ENCODE results near the gene PTPRQ. TPM values are rescaled to one million over a fixed set of nuclear protein-coding genes. Genes with fewer than 3 reads are reported as not detected.

The PTPRQ gene
- total and polyA plus RNA-seq, 2 of the 8 experiments (the other 6 are each of a cell fraction or from before 2014, with no cell fraction given): not detected

DNA sequence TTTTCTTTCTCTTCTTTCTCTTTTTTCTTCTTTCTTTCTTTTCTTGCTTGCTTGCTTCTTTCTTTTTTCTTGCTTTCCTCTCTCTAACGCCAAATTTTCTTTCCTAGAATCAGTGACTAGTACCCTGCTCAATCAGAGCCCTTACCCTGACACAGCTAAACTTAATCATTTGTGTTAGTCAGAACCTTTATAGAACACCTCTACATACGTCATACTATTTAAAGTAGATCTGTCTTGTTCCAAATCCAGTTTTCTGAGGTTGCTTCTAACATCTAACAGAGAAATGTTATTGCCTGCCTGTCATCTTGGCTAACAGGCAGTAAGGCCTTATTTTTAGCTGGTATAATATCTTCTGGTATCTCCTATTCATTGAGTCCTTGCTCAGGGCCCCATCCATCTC, 197.9 kb downstream of the PTPRQ start (continued):
- TF ChIP-seq, protein P1, sequence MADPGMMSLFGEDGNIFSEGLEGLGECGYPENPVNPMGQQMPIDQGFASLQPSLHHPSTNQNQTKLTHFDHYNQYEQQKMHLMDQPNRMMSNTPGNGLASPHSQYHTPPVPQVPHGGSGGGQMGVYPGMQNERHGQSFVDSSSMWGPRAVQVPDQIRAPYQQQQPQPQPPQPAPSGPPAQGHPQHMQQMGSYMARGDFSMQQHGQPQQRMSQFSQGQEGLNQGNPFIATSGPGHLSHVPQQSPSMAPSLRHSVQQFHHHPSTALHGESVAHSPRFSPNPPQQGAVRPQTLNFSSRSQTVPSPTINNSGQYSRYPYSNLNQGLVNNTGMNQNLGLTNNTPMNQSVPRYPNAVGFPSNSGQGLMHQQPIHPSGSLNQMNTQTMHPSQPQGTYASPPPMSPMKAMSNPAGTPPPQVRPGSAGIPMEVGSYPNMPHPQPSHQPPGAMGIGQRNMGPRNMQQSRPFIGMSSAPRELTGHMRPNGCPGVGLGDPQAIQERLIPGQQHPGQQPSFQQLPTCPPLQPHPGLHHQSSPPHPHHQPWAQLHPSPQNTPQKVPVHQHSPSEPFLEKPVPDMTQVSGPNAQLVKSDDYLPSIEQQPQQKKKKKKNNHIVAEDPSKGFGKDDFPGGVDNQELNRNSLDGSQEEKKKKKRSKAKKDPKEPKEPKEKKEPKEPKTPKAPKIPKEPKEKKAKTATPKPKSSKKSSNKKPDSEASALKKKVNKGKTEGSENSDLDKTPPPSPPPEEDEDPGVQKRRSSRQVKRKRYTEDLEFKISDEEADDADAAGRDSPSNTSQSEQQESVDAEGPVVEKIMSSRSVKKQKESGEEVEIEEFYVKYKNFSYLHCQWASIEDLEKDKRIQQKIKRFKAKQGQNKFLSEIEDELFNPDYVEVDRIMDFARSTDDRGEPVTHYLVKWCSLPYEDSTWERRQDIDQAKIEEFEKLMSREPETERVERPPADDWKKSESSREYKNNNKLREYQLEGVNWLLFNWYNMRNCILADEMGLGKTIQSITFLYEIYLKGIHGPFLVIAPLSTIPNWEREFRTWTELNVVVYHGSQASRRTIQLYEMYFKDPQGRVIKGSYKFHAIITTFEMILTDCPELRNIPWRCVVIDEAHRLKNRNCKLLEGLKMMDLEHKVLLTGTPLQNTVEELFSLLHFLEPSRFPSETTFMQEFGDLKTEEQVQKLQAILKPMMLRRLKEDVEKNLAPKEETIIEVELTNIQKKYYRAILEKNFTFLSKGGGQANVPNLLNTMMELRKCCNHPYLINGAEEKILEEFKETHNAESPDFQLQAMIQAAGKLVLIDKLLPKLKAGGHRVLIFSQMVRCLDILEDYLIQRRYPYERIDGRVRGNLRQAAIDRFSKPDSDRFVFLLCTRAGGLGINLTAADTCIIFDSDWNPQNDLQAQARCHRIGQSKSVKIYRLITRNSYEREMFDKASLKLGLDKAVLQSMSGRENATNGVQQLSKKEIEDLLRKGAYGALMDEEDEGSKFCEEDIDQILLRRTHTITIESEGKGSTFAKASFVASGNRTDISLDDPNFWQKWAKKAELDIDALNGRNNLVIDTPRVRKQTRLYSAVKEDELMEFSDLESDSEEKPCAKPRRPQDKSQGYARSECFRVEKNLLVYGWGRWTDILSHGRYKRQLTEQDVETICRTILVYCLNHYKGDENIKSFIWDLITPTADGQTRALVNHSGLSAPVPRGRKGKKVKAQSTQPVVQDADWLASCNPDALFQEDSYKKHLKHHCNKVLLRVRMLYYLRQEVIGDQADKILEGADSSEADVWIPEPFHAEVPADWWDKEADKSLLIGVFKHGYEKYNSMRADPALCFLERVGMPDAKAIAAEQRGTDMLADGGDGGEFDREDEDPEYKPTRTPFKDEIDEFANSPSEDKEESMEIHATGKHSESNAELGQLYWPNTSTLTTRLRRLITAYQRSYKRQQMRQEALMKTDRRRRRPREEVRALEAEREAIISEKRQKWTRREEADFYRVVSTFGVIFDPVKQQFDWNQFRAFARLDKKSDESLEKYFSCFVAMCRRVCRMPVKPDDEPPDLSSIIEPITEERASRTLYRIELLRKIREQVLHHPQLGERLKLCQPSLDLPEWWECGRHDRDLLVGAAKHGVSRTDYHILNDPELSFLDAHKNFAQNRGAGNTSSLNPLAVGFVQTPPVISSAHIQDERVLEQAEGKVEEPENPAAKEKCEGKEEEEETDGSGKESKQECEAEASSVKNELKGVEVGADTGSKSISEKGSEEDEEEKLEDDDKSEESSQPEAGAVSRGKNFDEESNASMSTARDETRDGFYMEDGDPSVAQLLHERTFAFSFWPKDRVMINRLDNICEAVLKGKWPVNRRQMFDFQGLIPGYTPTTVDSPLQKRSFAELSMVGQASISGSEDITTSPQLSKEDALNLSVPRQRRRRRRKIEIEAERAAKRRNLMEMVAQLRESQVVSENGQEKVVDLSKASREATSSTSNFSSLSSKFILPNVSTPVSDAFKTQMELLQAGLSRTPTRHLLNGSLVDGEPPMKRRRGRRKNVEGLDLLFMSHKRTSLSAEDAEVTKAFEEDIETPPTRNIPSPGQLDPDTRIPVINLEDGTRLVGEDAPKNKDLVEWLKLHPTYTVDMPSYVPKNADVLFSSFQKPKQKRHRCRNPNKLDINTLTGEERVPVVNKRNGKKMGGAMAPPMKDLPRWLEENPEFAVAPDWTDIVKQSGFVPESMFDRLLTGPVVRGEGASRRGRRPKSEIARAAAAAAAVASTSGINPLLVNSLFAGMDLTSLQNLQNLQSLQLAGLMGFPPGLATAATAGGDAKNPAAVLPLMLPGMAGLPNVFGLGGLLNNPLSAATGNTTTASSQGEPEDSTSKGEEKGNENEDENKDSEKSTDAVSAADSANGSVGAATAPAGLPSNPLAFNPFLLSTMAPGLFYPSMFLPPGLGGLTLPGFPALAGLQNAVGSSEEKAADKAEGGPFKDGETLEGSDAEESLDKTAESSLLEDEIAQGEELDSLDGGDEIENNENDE (IDR thresholded peaks at IDR 0.05; ENCODE audit: insufficient replicate concordance, low read length): no peak
- TF ChIP-seq HDAC6 (IDR thresholded peaks at IDR 0.05; ENCODE audit: low read depth, low read length): no peak
- no peak for TF ChIP-seq CHD1 (IDR thresholded peaks at IDR 0.05; ENCODE audit: low read depth, low read length)
- no peak for TF ChIP-seq TAF7 (optimal IDR thresholded peaks at IDR 0.05; ENCODE audit: borderline replicate concordance, low read depth, low read length)
- TF ChIP-seq EP300 (IDR thresholded peaks at IDR 0.05; ENCODE audit: borderline replicate concordance in 1 of 2, low read depth in 2 of 2, low read length in 2 of 2): no peak
- no peak for TF ChIP-seq TAF1 (IDR thresholded peaks at IDR 0.05; ENCODE audit: low read depth, low read length)
- TF ChIP-seq JUND (IDR thresholded peaks at IDR 0.05; ENCODE audit: low read length): no peak
- TF ChIP-seq KDM1A (IDR thresholded peaks at IDR 0.05; ENCODE audit: borderline replicate concordance, low read length): no peak
- TF ChIP-seq SP1 (IDR thresholded peaks at IDR 0.05; ENCODE audit: low read depth, low read length): no peak
- no peak for TF ChIP-seq NANOG (IDR thresholded peaks at IDR 0.05; ENCODE audit: insufficient read depth, low read depth, low read length, poor library complexity, severe bottlenecking)

Data from H1 (cell line).